K562 (cell line): ENCODE measurements around the gene PBRM1. TPM values are rescaled to one million over a fixed set of nuclear protein-coding genes. Genes with fewer than 3 reads are reported as not detected.

Experiments
- ATAC-seq: fragments of 200-7000 bp; cut with Tn5 transposase; 3 replicates; pipeline ENCODE4 v1.9.1; 2020; ENCODE audit warnings: moderate library complexity
- BruUV-seq: library from RNA; stranded (reverse); fragments of 400-500 nt; replicated peaks from 2 replicates; lab custom pipeline; 2021; lab: Mats Ljungman, UMichigan
- CTCF ChIA-PET: fragments of 300-600 bp; formaldehyde crosslinking; extraction: SDS; loops from one replicate; lab custom pipeline; 2021; ENCODE audit warnings: low intra/inter-chr PET ratio; lab: Yijun Ruan, JAX
- POLR2A ChIA-PET: fragments of 300-600, 350-650 bp; sonication (Branson Sonifier 250); formaldehyde crosslinking; extraction: SDS; loops from one replicate; lab custom pipeline; 2021; ENCODE audit warnings: antibody characterized with exemption, inconsistent platforms; lab: Yijun Ruan, JAX
- DNase-seq, 4 experiments: peaks; one replicate each; pipeline versions ENCODE4 v3.0.0 to v3.0.0-alpha.2; 2011 to 2018; ENCODE audit warnings: low spot score in 3 of 4, mixed read lengths in 3 of 4; ENCODE audit errors: extremely low read depth in 1 of 4
- FAIRE-seq: peaks from 2 replicates; lab custom pipeline; 2011; peaks lifted over from hg19 to GRCh38; lab: Jason Lieb, UNC
- H2AFZ ChIP-seq: 2 replicates; pipeline ENCODE4 v1.6.0; 2011; ENCODE audit warnings: low read depth, low read length, control low read depth, inconsistent platforms
- H3K27ac ChIP-seq: fragments of 200-600 bp; 3 replicates; pipeline ENCODE4 v1.8.0; 2011; ENCODE audit warnings: low read depth, mild to moderate bottlenecking, control low read depth, inconsistent platforms, low read length, moderate library complexity, mixed read lengths; ENCODE audit errors: extremely low read depth
- H3K27me3 ChIP-seq, 2 experiments: fragments of 300-600 bp in 1 of 2; 2 replicates in 1 of 2; 3 replicates in 1 of 2; pipeline versions ENCODE4 v1.6.0 to v1.8.0; 2011; ENCODE audit warnings: inconsistent platforms in 2 of 2, low read length in 2 of 2, mild to moderate bottlenecking in 1 of 2, mixed read lengths in 1 of 2, moderate library complexity in 1 of 2; ENCODE audit not compliant: control insufficient read depth in 2 of 2, insufficient read depth in 2 of 2
- H3K36me3 ChIP-seq: fragments of 300-600 bp; 3 replicates; pipeline ENCODE4 v1.8.0; 2011; ENCODE audit warnings: mild to moderate bottlenecking, low read length, inconsistent platforms; ENCODE audit not compliant: control insufficient read depth, insufficient read depth
- H3K4me1 ChIP-seq, 2 experiments: fragments of 200-600 bp in 1 of 2; replicated peaks in 1 of 2; 2 replicates in 1 of 2; 3 replicates in 1 of 2; pipeline versions ENCODE4 v1.5.1 to v1.8.0; 2011; ENCODE audit warnings: inconsistent platforms in 2 of 2, low read length in 2 of 2, mild to moderate bottlenecking in 1 of 2, mixed read lengths in 1 of 2, moderate library complexity in 1 of 2; ENCODE audit not compliant: control insufficient read depth in 2 of 2, insufficient read depth in 2 of 2
- H3K4me2 ChIP-seq: 2 replicates; pipeline ENCODE4 v1.6.1; 2011; ENCODE audit warnings: low read length, control low read depth, inconsistent platforms, mixed read lengths; ENCODE audit not compliant: insufficient read depth
- H3K4me3 ChIP-seq: fragments of 200-600 bp; sonication (generic), shearing (Covaris generic); 2 replicates; pipeline ENCODE4 v1.5.1; 2016; ENCODE audit warnings: control low read depth, inconsistent platforms
- H3K79me2 ChIP-seq: fragments of 200-600 bp; 3 replicates; pipeline ENCODE4 v1.8.0; 2011; ENCODE audit warnings: low read length, inconsistent platforms; ENCODE audit not compliant: control insufficient read depth, insufficient read depth
- H3K9ac ChIP-seq, 2 experiments: 2 replicates each; pipeline versions ENCODE4 v1.6.0 to v1.6.1; 2011; ENCODE audit warnings: low read depth in 2 of 2, low read length in 2 of 2, control low read depth in 1 of 2, inconsistent platforms in 1 of 2, mild to moderate bottlenecking in 1 of 2, mixed read lengths in 1 of 2; ENCODE audit not compliant: insufficient read depth in 1 of 2
- H3K9me1 ChIP-seq: one replicate; pipeline ENCODE4 v1.6.0; 2011; ENCODE audit warnings: inconsistent platforms, mild to moderate bottlenecking, low read length, moderate library complexity; ENCODE audit not compliant: control insufficient read depth, insufficient read depth
- H3K9me3 ChIP-seq: replicated peaks from 2 replicates; pipeline ENCODE4 v1.5.1; 2011; ENCODE audit warnings: low read depth, low read length, inconsistent platforms; ENCODE audit not compliant: control insufficient read depth, insufficient read depth
- H4K20me1 ChIP-seq: replicated peaks from 2 replicates; pipeline ENCODE4 v1.6.1; 2011; ENCODE audit warnings: low read length, inconsistent platforms, mixed read lengths; ENCODE audit not compliant: control insufficient read depth, insufficient read depth
- AFF4 ChIP-seq: sonication (generic); formaldehyde crosslinking; IDR thresholded peaks from 2 replicates; pipeline ENCODE4 v1.8.0; 2023; ENCODE audit warnings: mild to moderate bottlenecking, missing genetic modification reagents
- C11orf30 ChIP-seq: fragments of 450-650 bp; IDR thresholded peaks from 2 replicates; pipeline ENCODE4 v1.6.1; 2016; ENCODE audit warnings: low read depth, mild to moderate bottlenecking
- E4F1 ChIP-seq: fragments of 250-450 bp; sonication (Bioruptor Pico); IDR thresholded peaks from 2 replicates; pipeline ENCODE4 v1.5.0; 2021; ENCODE audit warnings: mild to moderate bottlenecking, borderline replicate concordance
- GABPA ChIP-seq: fragments of 200-800 bp; sonication (Bioruptor generic); conservative IDR thresholded peaks from 2 replicates; pipeline ENCODE4 v1.6.1; 2016; ENCODE audit warnings: low read depth, missing genetic modification characterization, missing compliant biosample characterization
- L3MBTL2 ChIP-seq: fragments of 450-650 bp; IDR thresholded peaks from 2 replicates; pipeline ENCODE4 v1.6.1; 2016; ENCODE audit warnings: mild to moderate bottlenecking, moderate library complexity
- NFIX ChIP-seq: fragments of 250-450 bp; sonication (Bioruptor Pico); IDR thresholded peaks from 2 replicates; pipeline ENCODE4 v1.4.0; 2020; ENCODE audit warnings: low read depth, mild to moderate bottlenecking, moderate library complexity
- RAD21 ChIP-seq, 2 experiments: fragments of 250-450 bp in 1 of 2; fragments of 450-650 bp in 1 of 2; sonication (Bioruptor Pico) in 1 of 2; formaldehyde crosslinking in 1 of 2; IDR thresholded peaks in 1 of 2; conservative IDR thresholded peaks in 1 of 2; 2 replicates each; pipeline versions ENCODE4 v1.4.0 to v1.8.0; 2020 to 2022; ENCODE audit warnings: mild to moderate bottlenecking in 2 of 2, moderate library complexity in 1 of 2
- RBM34 ChIP-seq: fragments of 200-400 bp; formaldehyde crosslinking; IDR thresholded peaks from 2 replicates; pipeline ENCODE4 v1.6.1; 2018; ENCODE audit warnings: low read length, borderline replicate concordance; ENCODE audit not compliant: insufficient read depth
- ZEB2 ChIP-seq: fragments of 450-650 bp; IDR thresholded peaks from 2 replicates; pipeline ENCODE4 v1.6.1; 2016
- ZNF197 ChIP-seq: fragments of 200-800 bp; sonication (Bioruptor generic); IDR thresholded peaks from 2 replicates; pipeline ENCODE4 v1.6.1; 2016; ENCODE audit warnings: low read depth, missing genetic modification characterization, missing compliant biosample characterization
- ZNF561 ChIP-seq: fragments of 450-650 bp; formaldehyde crosslinking; conservative IDR thresholded peaks from 2 replicates; pipeline ENCODE4 v1.4.0; 2020; ENCODE audit warnings: mild to moderate bottlenecking, moderate library complexity
- ZNF696 ChIP-seq: fragments of 250-450 bp; sonication (Bioruptor Pico); conservative IDR thresholded peaks from 2 replicates; pipeline ENCODE4 v1.4.0; 2020; ENCODE audit warnings: mild to moderate bottlenecking, moderate library complexity
- WGBS: fragments of 100-300 bp; shearing (Covaris generic); methylation state at CpG from one replicate; pipeline ENCODE4 v1.1.6; 2016; ENCODE audit warnings: low coverage, mixed read lengths; ENCODE audit not compliant: insufficient coverage; ENCODE audit errors: missing lambda C conversion rate; 5-methylcytosine and 5-hydroxymethylcytosine counted together
- in situ Hi-C: fragments of 300-500 bp; cut with MboI; formaldehyde crosslinking; loops from 4 replicates; pipeline ENCODE4 v1.15.0; 2018; ENCODE audit warnings: inconsistent platforms, mixed read lengths
- intact Hi-C: fragments of 100-400 bp; cut with micrococcal nuclease; formaldehyde crosslinking; loops from 2 replicates; pipeline ENCODE4 v1.14.2; 2022
- polyA plus RNA-seq, 8 experiments: library from polyadenylated mRNA; depleted of rRNA in 4 of 8; stranded (reverse) in 5 of 8; unstranded in 3 of 8; fragments of >200 nt; fragmentation: Nextera tagmentation in 2 of 8; fragmentation: Illumina TruSeq in 1 of 8; extraction: Ambion mirVana in 2 of 8; extraction: Trizol in 1 of 8; gene quantifications; 2 replicates each; pipeline versions ENCODE4 v1.2.1 to v1.2.3, GENCODE V29; 2011 to 2014; ENCODE audit warnings: inconsistent platforms in 1 of 8, missing spikeins in 1 of 8
- total RNA-seq, 7 experiments: library from RNA; depleted of rRNA in 6 of 7; stranded (reverse); fragments of >200 nt in 6 of 7; fragmentation: Illumina TruSeq in 2 of 7; extraction: Trizol in 2 of 7; gene quantifications; 2 replicates each; pipeline versions ENCODE4 v1.2.1 to v1.2.3, GENCODE V29; 2011 to 2021; ENCODE audit warnings: low replicate concordance in 1 of 7

PBRM1 gene
- total and polyA plus RNA-seq, 9 of the 15 experiments (the other 6 are each of a cell fraction or from before 2014, with no cell fraction given) = 3.9 to 31.8 (median 19.0) TPM

GRCh38 chr3:52721730-52722008, 36.0 kb upstream of the PBRM1 start:
- Histone ChIP-seq H3K9me3 (no peaks in the 10 kb centered on the region), H3K27me3 (no peaks in the 10 kb centered on the region), H3K79me2 (no peaks in the 10 kb centered on the region), H3K4me3 (no peak overlapping the region), H3K9ac (no peak overlapping the region), H3K27ac (no peak overlapping the region), H3K4me2 (no peak overlapping the region), H3K36me3 (no peaks in the 10 kb centered on the region), H2AFZ (no peak overlapping the region), H3K9me1 (no peaks in the 10 kb centered on the region), H3K4me1 (no peaks in the 10 kb centered on the region), H4K20me1 (no peaks in the 10 kb centered on the region)
- in situ Hi-C loops = no loop called here
- ChIA-PET CTCF (no interaction called here), POLR2A (no interaction called here)
- intact Hi-C loops = no loop called here
- no peak for TF ChIP-seq ZEB2
- no peak for TF ChIP-seq ZNF696
- no peak for TF ChIP-seq L3MBTL2
- TF ChIP-seq ZNF197 = no peak
- TF ChIP-seq NFIX (CRISPR knock-in tag) = no peak
- no peak for TF ChIP-seq GABPA (tag)
- no peak for TF ChIP-seq RAD21 (CRISPR knock-in tag; conservative IDR thresholded peaks at IDR 0.05 in 1 of 2, IDR thresholded peaks at IDR 0.05 in 1 of 2)
- TF ChIP-seq ZNF561 (CRISPR knock-in tag) = no peak
- no peak for TF ChIP-seq E4F1
- no peak for TF ChIP-seq RBM34
- no peak for TF ChIP-seq C11orf30
- no peak for TF ChIP-seq AFF4 (CRISPR knock-in tag)
- BruUV-seq = no TSS peak
- no peak for FAIRE-seq
- ATAC-seq = no peak
- 100% methylated on average over 1 of the region's 1 CpG for WGBS
- no peak for DNase-seq
